Measurements from ENCODE around the gene KMT2B.

DNA sequence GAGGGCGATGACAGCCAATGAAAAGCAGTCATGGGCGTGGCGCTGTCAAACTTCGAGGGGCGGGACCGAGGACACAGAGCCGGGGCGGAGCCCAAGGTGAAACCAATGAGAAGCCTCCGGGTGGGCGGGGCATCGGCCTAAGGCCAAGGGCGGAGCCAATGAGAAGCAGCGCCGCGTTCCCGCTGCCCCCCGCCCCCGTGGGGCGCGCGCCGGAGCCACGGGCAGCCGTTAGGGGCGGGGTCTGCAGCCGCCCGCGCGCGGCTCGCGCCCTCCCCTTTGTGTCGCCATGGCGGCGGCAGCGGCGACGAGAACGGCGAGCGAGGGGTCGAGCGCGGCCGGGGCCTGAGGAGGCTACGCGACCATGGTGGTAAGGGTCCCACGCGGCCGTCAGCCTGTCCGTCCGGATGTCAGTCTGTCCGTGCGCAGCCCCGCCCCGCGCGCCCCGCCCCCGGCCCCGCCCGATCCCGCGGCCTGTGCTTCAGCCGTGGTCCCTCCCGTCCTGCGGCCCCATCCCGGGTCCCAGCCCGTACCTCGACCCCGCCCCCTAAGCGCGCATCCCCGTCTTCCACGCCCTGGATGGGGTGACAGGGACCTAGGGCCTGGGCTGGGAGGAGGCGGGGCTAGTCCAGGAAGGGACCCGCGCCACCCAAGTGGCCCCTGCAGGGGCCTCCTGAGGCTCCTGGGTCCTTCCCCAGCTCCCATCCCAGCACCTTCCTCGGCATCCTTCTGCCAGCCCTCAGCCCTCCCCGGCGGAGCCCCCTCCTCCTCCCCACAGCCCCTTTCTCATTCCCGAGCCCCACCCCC, 57.7 kb downstream of the KMT2B start, which contains the start of gene ARHGAP33:
- TF ChIP-seq, protein P1, sequence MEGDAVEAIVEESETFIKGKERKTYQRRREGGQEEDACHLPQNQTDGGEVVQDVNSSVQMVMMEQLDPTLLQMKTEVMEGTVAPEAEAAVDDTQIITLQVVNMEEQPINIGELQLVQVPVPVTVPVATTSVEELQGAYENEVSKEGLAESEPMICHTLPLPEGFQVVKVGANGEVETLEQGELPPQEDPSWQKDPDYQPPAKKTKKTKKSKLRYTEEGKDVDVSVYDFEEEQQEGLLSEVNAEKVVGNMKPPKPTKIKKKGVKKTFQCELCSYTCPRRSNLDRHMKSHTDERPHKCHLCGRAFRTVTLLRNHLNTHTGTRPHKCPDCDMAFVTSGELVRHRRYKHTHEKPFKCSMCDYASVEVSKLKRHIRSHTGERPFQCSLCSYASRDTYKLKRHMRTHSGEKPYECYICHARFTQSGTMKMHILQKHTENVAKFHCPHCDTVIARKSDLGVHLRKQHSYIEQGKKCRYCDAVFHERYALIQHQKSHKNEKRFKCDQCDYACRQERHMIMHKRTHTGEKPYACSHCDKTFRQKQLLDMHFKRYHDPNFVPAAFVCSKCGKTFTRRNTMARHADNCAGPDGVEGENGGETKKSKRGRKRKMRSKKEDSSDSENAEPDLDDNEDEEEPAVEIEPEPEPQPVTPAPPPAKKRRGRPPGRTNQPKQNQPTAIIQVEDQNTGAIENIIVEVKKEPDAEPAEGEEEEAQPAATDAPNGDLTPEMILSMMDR (IDR thresholded peaks at IDR 0.05) = peak in 1 of 4 experiments; percentile 9
- TF ChIP-seq POLR2A (IDR thresholded peaks at IDR 0.05) = peak in 1 of 2 donors; percentile 48

All from uterus (tissue), 2 donors.